Naive B cell (primary cell): ENCODE measurements around the gene OTUD5. TPM values are rescaled to one million over a fixed set of nuclear protein-coding genes. Genes with fewer than 3 reads are reported as not detected.
A peak's percentile ranks its signal among the peaks of the same experiment; 100 is the strongest.

ENCODE experiments used
- ATAC-seq, 2 donors: fragments of 150-1000 bp; cut with Tn5 transposase; 2 replicates each; pipeline ENCODE4 v1.10.0; 2021; ENCODE audit warnings: low read depth in 2 of 2, mild to moderate bottlenecking in 2 of 2, moderate library complexity in 2 of 2
- DNase-seq: peaks from one replicate; pipeline ENCODE4 v3.0.0; 2022
- H3K27ac Mint-ChIP-seq, 6 donors: one replicate each; pipeline ENCODE4 v1.8.0; 2020 to 2022; ENCODE audit warnings: mild to moderate bottlenecking in 6 of 6, mixed read lengths in 6 of 6, moderate library complexity in 5 of 6, inconsistent platforms in 2 of 6
- H3K27me3 Mint-ChIP-seq, 3 donors: one replicate each; pipeline ENCODE4 v1.8.0; 2021 to 2022; ENCODE audit warnings: mixed read lengths in 3 of 3, mild to moderate bottlenecking in 1 of 3
- H3K36me3 Mint-ChIP-seq, 2 donors: one replicate each; pipeline ENCODE4 v1.8.0; 2020 to 2022; ENCODE audit warnings: mixed read lengths in 2 of 2, inconsistent platforms in 1 of 2, mild to moderate bottlenecking in 1 of 2
- H3K4me1 Mint-ChIP-seq, 3 donors: one replicate each; pipeline ENCODE4 v1.8.0; 2020 to 2022; ENCODE audit warnings: mixed read lengths in 3 of 3, inconsistent platforms in 1 of 3, mild to moderate bottlenecking in 1 of 3, moderate library complexity in 1 of 3
- H3K4me3 Mint-ChIP-seq, 8 donors: one replicate each; pipeline ENCODE4 v1.8.0; 2020 to 2022; ENCODE audit warnings: mild to moderate bottlenecking in 8 of 8, mixed read lengths in 8 of 8, moderate library complexity in 8 of 8, inconsistent platforms in 2 of 8
- H3K9me3 Mint-ChIP-seq, 7 donors: one replicate each; pipeline ENCODE4 v1.8.0; 2020 to 2022; ENCODE audit warnings: mixed read lengths in 7 of 7, mild to moderate bottlenecking in 5 of 7, inconsistent platforms in 2 of 7, moderate library complexity in 1 of 7
- polyA plus RNA-seq, 6 donors: library from polyadenylated mRNA; unstranded; fragments of 300-500 nt; fragmentation: Illumina TruSeq; gene quantifications; one replicate each; pipeline ENCODE4 v1.2.3, GENCODE V29; 2021; ENCODE audit warnings: low read depth in 6 of 6

OTUD5 gene
- polyA plus RNA-seq, 6 donors from 2014 or later = 27.6 to 53.2 (median 39.1) TPM

GRCh38 chrX:48969471-48969870, 12.1 kb upstream of the OTUD5 start:
- Mint-ChIP-seq H3K9me3 (no peaks in the 10 kb centered on the region), H3K27ac (no peak overlapping the region), H3K4me3 (no peak overlapping the region)

GRCh38 chrX:48968377-48968776, 11.0 kb upstream of the OTUD5 start:
- H3K4me3 Mint-ChIP-seq = no peak overlapping the region

More at GRCh38 chrX:48969471-48969870, 12.1 kb upstream of the OTUD5 start:
- no peak for ATAC-seq
- no peak for DNase-seq
- peaks cover 0 to 22% (median 10%) of the 10 kb centered on the region in 3 donors for H3K27me3 Mint-ChIP-seq
- peaks cover 18 to 20% (median 18%) of the 10 kb centered on the region in 3 donors for H3K4me1 Mint-ChIP-seq
- H3K36me3 Mint-ChIP-seq = peaks cover 0 to 2% of the 10 kb centered on the region in 2 donors

GRCh38 chrX:48966796-48967579, 9.6 kb upstream of the OTUD5 start:
- no peaks in the 10 kb centered on the region for H3K9me3 Mint-ChIP-seq
- H3K36me3 Mint-ChIP-seq = no peaks in the 10 kb centered on the region
- H3K4me1 Mint-ChIP-seq = peaks cover 4 to 16% (median 12%) of the 10 kb centered on the region in 3 donors
- peak overlapping the region in 1 of 8 donors; percentile 33 for H3K4me3 Mint-ChIP-seq
- peak overlapping the region in 1 of 6 donors; percentile 49 for H3K27ac Mint-ChIP-seq
- peaks cover 0 to 10% (median 10%) of the 10 kb centered on the region in 3 donors for H3K27me3 Mint-ChIP-seq
- ATAC-seq (no peak), DNase-seq (no peak)

More at GRCh38 chrX:48968377-48968776, 11.0 kb upstream of the OTUD5 start:
- ATAC-seq = no peak
- H3K36me3 Mint-ChIP-seq = no peaks in the 10 kb centered on the region
- no peaks in the 10 kb centered on the region for H3K9me3 Mint-ChIP-seq
- H3K27me3 Mint-ChIP-seq = peaks cover 0 to 19% (median 10%) of the 10 kb centered on the region in 3 donors
- no peak for DNase-seq
- H3K27ac Mint-ChIP-seq = peak overlapping the region in 1 of 6 donors; percentile 71
- H3K4me1 Mint-ChIP-seq = peaks cover 18 to 25% (median 18%) of the 10 kb centered on the region in 3 donors

- Mint-ChIP-seq H3K27me3 (peaks cover 0 to 8% (median 5%) of the 10 kb centered on the region in 3 donors), H3K4me3 (no peak overlapping the region), H3K36me3 (no peaks in the 10 kb centered on the region), H3K4me1 (peaks cover 0 to 17% (median 14%) of the 10 kb centered on the region in 3 donors), H3K27ac (peak overlapping the region in 1 of 6 donors; percentile 69), H3K9me3 (no peaks in the 10 kb centered on the region)
- DNase-seq (no peak), ATAC-seq (no peak)
Measured at GRCh38 chrX:48965959-48966358, 8.6 kb upstream of the OTUD5 start.

GRCh38 chrX:48961585-48962091, 4.2 kb upstream of the OTUD5 start:
- Mint-ChIP-seq H3K4me1 (peaks cover 10 to 28% (median 21%) of the 10 kb centered on the region in 3 donors), H3K27ac (peak overlapping the region in 2 of 6 donors; percentile 44 to 47), H3K27me3 (no peaks in the 10 kb centered on the region), H3K36me3 (no peaks in the 10 kb centered on the region), H3K4me3 (peak overlapping the region in 2 of 8 donors; percentile 34 to 41), H3K9me3 (no peaks in the 10 kb centered on the region)
- DNase-seq (no peak), ATAC-seq (no peak)

GRCh38 chrX:48960291-48960690, 2.9 kb upstream of the OTUD5 start:
- DNase-seq (no peak), ATAC-seq (no peak)
- Mint-ChIP-seq H3K9me3 (no peaks in the 10 kb centered on the region), H3K27me3 (no peaks in the 10 kb centered on the region), H3K4me1 (peaks cover 10 to 41% (median 24%) of the 10 kb centered on the region in 3 donors), H3K4me3 (peak overlapping the region; percentile 36 to 95 (median 60)), H3K27ac (peak overlapping the region in 5 of 6 donors; percentile 0 to 90 (median 81)), H3K36me3 (no peaks in the 10 kb centered on the region)

GRCh38 chrX:48958635-48959094, 1.3 kb upstream of the OTUD5 start:
- H3K9me3 Mint-ChIP-seq = no peaks in the 10 kb centered on the region
- H3K4me1 Mint-ChIP-seq = peaks cover 19 to 57% (median 28%) of the 10 kb centered on the region in 3 donors
- H3K27me3 Mint-ChIP-seq = no peaks in the 10 kb centered on the region

GRCh38 chrX:48957827-48958634, 624 bp upstream of the OTUD5 start:
- Mint-ChIP-seq H3K27ac (peak overlapping the region; percentile 100), H3K4me3 (peak overlapping the region; percentile 95 to 99 (median 98)), H3K9me3 (no peaks in the 10 kb centered on the region), H3K36me3 (no peaks in the 10 kb centered on the region), H3K27me3 (no peaks in the 10 kb centered on the region), H3K4me1 (peaks cover 25 to 62% (median 31%) of the 10 kb centered on the region in 3 donors)
- ATAC-seq (peak; percentile 76), DNase-seq (peak; percentile 93)

More at GRCh38 chrX:48958635-48959094, 1.3 kb upstream of the OTUD5 start:
- Mint-ChIP-seq H3K36me3 (no peaks in the 10 kb centered on the region), H3K27ac (peak overlapping the region; percentile 100), H3K4me3 (peak overlapping the region; percentile 95 to 99 (median 98))
- ATAC-seq (no peak), DNase-seq (no peak)

- DNase-seq = peak; percentile 55
- ATAC-seq = peak; percentile 19 to 21
- Mint-ChIP-seq H3K4me1 (peaks cover 37 to 65% (median 37%) of the 10 kb centered on the region in 3 donors), H3K27me3 (no peaks in the 10 kb centered on the region), H3K27ac (peak overlapping the region; percentile 79 to 100 (median 93)), H3K36me3 (no peaks in the 10 kb centered on the region), H3K9me3 (no peaks in the 10 kb centered on the region), H3K4me3 (peak overlapping the region; percentile 74 to 95 (median 88))
Measured at GRCh38 chrX:48956728-48957414, 536 bp downstream of the OTUD5 start.

GRCh38 chrX:48948589-48948988, 8.8 kb downstream of the OTUD5 start:
- Mint-ChIP-seq H3K9me3 (no peaks in the 10 kb centered on the region), H3K4me1 (peaks cover 23 to 36% (median 28%) of the 10 kb centered on the region in 3 donors), H3K27me3 (no peaks in the 10 kb centered on the region), H3K4me3 (no peak overlapping the region), H3K27ac (peak overlapping the region in 1 of 6 donors; percentile 61), H3K36me3 (no peaks in the 10 kb centered on the region)
- ATAC-seq = no peak
- DNase-seq = no peak

- Mint-ChIP-seq H3K36me3 (peaks cover 0 to 6% of the 10 kb centered on the region in 2 donors), H3K27ac (peak overlapping the region; percentile 49 to 92 (median 62)), H3K4me1 (peaks cover 28 to 48% (median 34%) of the 10 kb centered on the region in 3 donors), H3K27me3 (no peaks in the 10 kb centered on the region), H3K9me3 (no peaks in the 10 kb centered on the region), H3K4me3 (peak overlapping the region in 4 of 8 donors; percentile 11 to 54 (median 36))
- ATAC-seq (peak; percentile 65 to 75), DNase-seq (peak; percentile 54)
Measured at GRCh38 chrX:48945517-48946348, 11.7 kb downstream of the OTUD5 start.

- H3K4me1 Mint-ChIP-seq = peaks cover 51 to 77% (median 55%) of the 10 kb centered on the region in 3 donors
- H3K27me3 Mint-ChIP-seq = no peaks in the 10 kb centered on the region
- H3K36me3 Mint-ChIP-seq = peaks cover 0 to 6% of the 10 kb centered on the region in 2 donors
- DNase-seq = no peak
- no peaks in the 10 kb centered on the region for H3K9me3 Mint-ChIP-seq
- H3K4me3 Mint-ChIP-seq = peak overlapping the region in 1 of 8 donors; percentile 57
- ATAC-seq = no peak
- H3K27ac Mint-ChIP-seq = peak overlapping the region; percentile 55 to 100 (median 92)
Measured at GRCh38 chrX:48942895-48943294, 14.5 kb downstream of the OTUD5 start.
